ENCODE measurements around the gene ARL4A. TPM values are rescaled to one million over a fixed set of nuclear protein-coding genes. Genes with fewer than 3 reads are reported as not detected.

Gene ARL4A
- polyA plus RNA-seq, 1 experiment, result 31.0 TPM

DNA sequence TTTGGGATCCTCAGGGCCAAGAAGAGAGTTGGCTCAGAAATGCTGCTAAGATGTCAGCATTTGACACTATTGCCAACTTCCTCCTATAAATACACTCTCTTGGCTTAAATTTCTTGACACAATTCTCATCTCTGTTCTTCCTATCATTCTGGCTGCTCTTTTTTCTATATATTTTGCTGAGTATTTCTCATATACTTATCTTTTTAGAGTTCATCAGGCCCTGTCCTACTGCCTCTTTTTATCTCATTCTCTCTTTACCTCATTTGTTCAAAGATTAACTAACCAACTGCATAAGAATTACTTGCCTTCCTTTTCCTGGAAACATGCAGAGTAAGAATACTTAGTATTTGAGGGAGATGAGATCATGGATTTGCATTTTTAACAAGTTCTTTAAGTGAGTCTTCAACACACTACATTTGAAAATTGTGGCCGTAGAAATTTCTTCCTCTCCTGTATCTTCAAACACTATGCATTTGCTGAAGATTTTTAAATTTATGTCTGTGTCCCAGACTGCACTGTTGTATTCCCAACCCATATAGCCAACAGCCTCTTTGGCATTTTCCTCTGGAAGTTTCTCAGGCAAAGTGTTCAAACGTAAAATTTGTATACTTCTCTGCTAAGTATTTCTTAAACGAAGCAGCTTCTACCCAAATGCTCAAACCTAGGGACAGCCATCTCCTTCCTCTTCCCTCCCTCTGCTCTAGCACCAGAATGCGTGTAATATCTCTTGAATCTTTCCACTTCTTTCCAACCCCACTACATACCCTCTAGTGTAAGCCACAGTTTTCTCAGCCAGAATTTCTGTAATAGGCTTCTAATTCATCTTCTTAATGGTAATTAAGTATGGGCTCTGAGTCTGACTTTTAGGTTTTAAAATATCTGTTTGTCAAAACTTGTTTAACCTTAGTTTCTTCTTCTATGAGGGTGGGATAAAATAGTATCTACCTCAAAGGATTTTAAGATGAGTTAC is 35.5 kb downstream of the ARL4A start:
- no peak for DNase-seq (ENCODE audit: low read depth, low spot score)

DNA sequence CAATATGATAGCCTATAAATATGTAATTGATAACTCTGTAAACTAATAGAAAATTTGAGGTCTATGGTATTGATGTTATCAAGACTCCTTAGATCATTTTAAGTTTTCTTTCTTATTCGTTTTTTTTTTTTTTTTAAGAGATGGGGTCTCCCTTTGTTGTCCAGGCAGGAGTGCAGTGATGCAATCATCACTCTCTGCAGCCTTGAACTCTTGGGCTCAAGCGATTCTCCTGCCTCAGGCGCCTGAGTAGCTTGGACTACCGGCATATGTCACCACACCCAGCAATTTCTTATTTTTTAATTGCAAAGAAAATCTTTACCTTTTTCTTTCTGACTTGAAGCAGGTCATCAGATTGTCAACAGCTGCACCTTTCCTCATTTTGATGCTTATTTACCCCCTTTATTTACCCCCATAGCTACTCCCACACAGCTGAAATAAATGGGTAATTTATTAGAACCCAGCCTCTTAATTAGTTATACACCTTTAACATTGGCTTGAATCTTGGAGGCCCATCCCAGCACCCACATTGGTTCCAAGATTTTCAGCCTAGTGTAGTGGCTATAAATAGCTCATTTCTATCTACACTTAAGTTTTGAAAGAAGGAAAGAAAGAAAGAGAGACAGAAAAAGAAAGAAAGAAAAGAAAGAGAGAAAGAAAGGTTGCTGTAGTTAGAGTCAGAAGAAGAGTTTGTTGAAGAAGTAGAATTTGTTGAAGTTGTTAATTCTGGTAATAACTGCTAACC is 38.3 kb downstream of the ARL4A start:
- H3K4me3 ChIP-seq (ENCODE audit: low read depth, low read length), result no peak overlapping the region
- H3K27me3 ChIP-seq (ENCODE audit: control insufficient read depth, insufficient read depth, low read length), result no peaks in the 10 kb centered on the region
- TF ChIP-seq, protein P1, sequence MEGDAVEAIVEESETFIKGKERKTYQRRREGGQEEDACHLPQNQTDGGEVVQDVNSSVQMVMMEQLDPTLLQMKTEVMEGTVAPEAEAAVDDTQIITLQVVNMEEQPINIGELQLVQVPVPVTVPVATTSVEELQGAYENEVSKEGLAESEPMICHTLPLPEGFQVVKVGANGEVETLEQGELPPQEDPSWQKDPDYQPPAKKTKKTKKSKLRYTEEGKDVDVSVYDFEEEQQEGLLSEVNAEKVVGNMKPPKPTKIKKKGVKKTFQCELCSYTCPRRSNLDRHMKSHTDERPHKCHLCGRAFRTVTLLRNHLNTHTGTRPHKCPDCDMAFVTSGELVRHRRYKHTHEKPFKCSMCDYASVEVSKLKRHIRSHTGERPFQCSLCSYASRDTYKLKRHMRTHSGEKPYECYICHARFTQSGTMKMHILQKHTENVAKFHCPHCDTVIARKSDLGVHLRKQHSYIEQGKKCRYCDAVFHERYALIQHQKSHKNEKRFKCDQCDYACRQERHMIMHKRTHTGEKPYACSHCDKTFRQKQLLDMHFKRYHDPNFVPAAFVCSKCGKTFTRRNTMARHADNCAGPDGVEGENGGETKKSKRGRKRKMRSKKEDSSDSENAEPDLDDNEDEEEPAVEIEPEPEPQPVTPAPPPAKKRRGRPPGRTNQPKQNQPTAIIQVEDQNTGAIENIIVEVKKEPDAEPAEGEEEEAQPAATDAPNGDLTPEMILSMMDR (IDR thresholded peaks at IDR 0.05; ENCODE audit: low read depth, low read length), result no peak
- no peak for DNase-seq (ENCODE audit: low read depth, low spot score)
- no peaks in the 10 kb centered on the region for H3K9me3 ChIP-seq (ENCODE audit: control insufficient read depth, insufficient read depth, low read length)
- ChIA-PET POLR2A (no interaction called here), CTCF (interaction anchor here (1.4 kb wide), 1 partner anchor 11 kb away, joined by 3 read pairs; no protein-coding TSS in a partner anchor)
- no peak overlapping the region for H3K27ac ChIP-seq (ENCODE audit: low read depth, low read length)

More for the DNA sequence above, 35.5 kb downstream of the ARL4A start:
- Histone ChIP-seq H3K4me3 (ENCODE audit: low read depth, low read length) (no peak overlapping the region), H3K27me3 (ENCODE audit: control insufficient read depth, insufficient read depth, low read length) (no peaks in the 10 kb centered on the region), H3K9me3 (ENCODE audit: control insufficient read depth, insufficient read depth, low read length) (no peaks in the 10 kb centered on the region), H3K27ac (ENCODE audit: low read depth, low read length) (no peak overlapping the region)
- TF ChIP-seq, protein P1 (IDR thresholded peaks at IDR 0.05; ENCODE audit: low read depth, low read length), result no peak
- ChIA-PET POLR2A (no interaction called here), CTCF (no interaction called here)

DNA sequence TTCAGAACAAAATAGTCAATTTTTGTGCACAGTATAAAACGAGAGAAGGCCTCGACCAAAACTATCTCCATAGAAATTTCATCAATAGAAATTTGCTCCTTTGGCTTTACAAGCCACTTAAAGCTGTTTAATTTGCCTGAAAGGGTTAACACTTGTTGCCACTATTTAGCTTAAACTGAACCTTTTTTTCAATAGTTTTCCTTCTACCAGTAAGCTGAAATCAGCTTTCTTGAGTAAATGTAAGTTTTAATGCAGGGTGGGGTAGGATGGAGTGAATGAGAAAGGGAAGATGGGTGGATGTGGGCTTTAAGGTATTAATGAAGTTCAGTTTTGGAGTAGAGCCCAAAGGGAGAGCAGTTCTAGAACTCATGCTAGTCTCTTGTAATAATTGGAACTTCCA is 39.5 kb downstream of the ARL4A start:
- no peaks in the 10 kb centered on the region for H3K9me3 ChIP-seq (ENCODE audit: control insufficient read depth, insufficient read depth, low read length)
- no peak overlapping the region for H3K4me3 ChIP-seq (ENCODE audit: low read depth, low read length)
- CTCF ChIA-PET, result interaction anchor here (1.4 kb wide), 1 partner anchor 10 kb away, joined by 3 read pairs; no protein-coding TSS in a partner anchor
- no peak for DNase-seq (ENCODE audit: low read depth, low spot score)
- TF ChIP-seq, protein P1 (IDR thresholded peaks at IDR 0.05; ENCODE audit: low read depth, low read length), result no peak
- no peak overlapping the region for H3K27ac ChIP-seq (ENCODE audit: low read depth, low read length)
- no peaks in the 10 kb centered on the region for H3K27me3 ChIP-seq (ENCODE audit: control insufficient read depth, insufficient read depth, low read length)
- POLR2A ChIA-PET, result no interaction called here

DNA sequence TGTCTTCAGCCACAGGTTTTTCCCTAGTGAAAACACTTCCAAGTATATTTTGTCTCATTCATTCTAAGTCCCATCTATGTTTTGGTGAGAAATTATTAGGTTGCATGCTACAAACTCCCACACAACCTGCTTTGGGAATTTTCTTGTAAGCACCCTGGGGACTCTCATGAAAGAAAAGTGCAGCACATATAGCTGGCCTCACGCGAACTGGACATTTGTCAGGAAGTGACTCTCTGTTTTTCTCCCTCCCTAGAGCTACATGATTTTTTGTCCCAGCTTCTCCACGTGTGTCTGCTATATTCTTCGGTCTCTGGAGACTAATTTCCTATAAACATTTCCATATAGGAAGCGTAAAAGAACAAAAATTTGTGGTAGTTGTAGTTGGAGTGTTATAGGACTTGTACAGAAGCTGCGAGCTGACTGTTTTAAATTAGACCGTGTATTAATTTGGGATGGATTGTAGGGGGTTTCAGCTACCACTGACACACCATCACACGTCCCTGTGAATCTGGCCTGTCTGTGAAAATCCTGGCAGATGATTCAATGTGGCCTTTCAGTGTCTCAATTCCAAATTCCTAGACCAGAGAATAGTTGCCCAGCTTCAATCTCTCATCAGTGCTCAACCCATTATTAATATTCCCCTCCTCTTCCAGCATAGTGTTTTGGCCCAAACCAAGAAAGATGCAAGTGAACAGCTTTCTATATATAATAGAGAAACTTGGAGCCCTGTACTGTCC is 40.2 kb downstream of the ARL4A start:
- TF ChIP-seq, protein P1 (IDR thresholded peaks at IDR 0.05; ENCODE audit: low read depth, low read length), result no peak
- no peak for DNase-seq (ENCODE audit: low read depth, low spot score)
- no peak overlapping the region for H3K27ac ChIP-seq (ENCODE audit: low read depth, low read length)
- ChIA-PET CTCF (interaction anchor here (0.9 kb wide), 1 partner anchor 41 kb away, joined by 3 read pairs; no protein-coding TSS in a partner anchor), POLR2A (no interaction called here)
- no peaks in the 10 kb centered on the region for H3K9me3 ChIP-seq (ENCODE audit: control insufficient read depth, insufficient read depth, low read length)
- H3K4me3 ChIP-seq (ENCODE audit: low read depth, low read length), result no peak overlapping the region
- no peaks in the 10 kb centered on the region for H3K27me3 ChIP-seq (ENCODE audit: control insufficient read depth, insufficient read depth, low read length)
